HepG2 (cell line): ENCODE results near the gene MYO10. TPM values are rescaled to one million over a fixed set of nuclear protein-coding genes. Genes with fewer than 3 reads are reported as not detected.

ENCODE experiments used
- ATAC-seq: fragments of 200-7000 bp; cut with Tn5 transposase; 3 replicates; pipeline ENCODE4 v1.9.1; 2020; ENCODE audit warnings: mild to moderate bottlenecking, moderate library complexity
- BruUV-seq: library from RNA; stranded (reverse); fragments of 400-500 nt; replicated peaks from 2 replicates; lab custom pipeline; 2021; lab: Mats Ljungman, UMichigan
- CTCF ChIA-PET: fragments of 300-600 bp; formaldehyde crosslinking; extraction: SDS; loops from one replicate; lab custom pipeline; 2021; ENCODE audit warnings: low total read pairs, inconsistent platforms, low intra/inter-chr PET ratio; lab: Yijun Ruan, JAX
- POLR2A ChIA-PET: fragments of 350-600 bp; sonication (Branson Sonifier 250); formaldehyde crosslinking; loops from one replicate; lab custom pipeline; 2020; ENCODE audit warnings: antibody characterized with exemption, inconsistent platforms; lab: Yijun Ruan, JAX
- DNase-seq: peaks from one replicate; pipeline ENCODE4 v3.0.0-alpha.2; 2015; ENCODE audit warnings: low spot score
- FAIRE-seq: peaks from 3 replicates; lab custom pipeline; 2011; peaks lifted over from hg19 to GRCh38; lab: Jason Lieb, UNC
- H2AFZ ChIP-seq: one replicate; pipeline ENCODE4 v1.6.1; 2011; ENCODE audit warnings: low read length, inconsistent platforms
- H3K27ac ChIP-seq: fragments of 300-600 bp; 3 replicates; pipeline ENCODE4 v1.8.0; 2011; ENCODE audit warnings: mixed run types, mild to moderate bottlenecking, mixed read lengths, low read length, inconsistent platforms; ENCODE audit not compliant: insufficient read depth; ENCODE audit errors: extremely low read length
- H3K27me3 ChIP-seq, 2 experiments: fragments of 200-600 bp in 1 of 2; 2 replicates in 1 of 2; 3 replicates in 1 of 2; pipeline versions ENCODE4 v1.6.0 to v1.8.0; 2011; ENCODE audit warnings: low read length in 2 of 2, mild to moderate bottlenecking in 2 of 2, moderate library complexity in 2 of 2, inconsistent platforms in 1 of 2; ENCODE audit not compliant: insufficient read depth in 2 of 2, control insufficient read depth in 1 of 2
- H3K36me3 ChIP-seq, 2 experiments: fragments of 200-600 bp in 1 of 2; replicated peaks in 1 of 2; 2 replicates in 1 of 2; 3 replicates in 1 of 2; pipeline versions ENCODE4 v1.5.1 to v1.8.0; 2011; ENCODE audit warnings: low read length in 2 of 2, inconsistent platforms in 1 of 2; ENCODE audit not compliant: insufficient read depth in 2 of 2, control insufficient read depth in 1 of 2
- H3K4me1 ChIP-seq: 2 replicates; pipeline ENCODE4 v1.5.1; 2012; ENCODE audit warnings: low read length, inconsistent platforms; ENCODE audit not compliant: insufficient read depth
- H3K4me2 ChIP-seq: 2 replicates; pipeline ENCODE4 v1.6.0; 2011; ENCODE audit warnings: low read depth, low read length, inconsistent platforms
- H3K4me3 ChIP-seq, 3 experiments: fragments of 200-600 bp in 1 of 3; sonication (generic), shearing (Covaris generic) in 1 of 3; replicated peaks in 1 of 3; 2 replicates each; pipeline ENCODE4 v1.5.1; 2011 to 2016; ENCODE audit warnings: low read length in 3 of 3, inconsistent platforms in 2 of 3, low read depth in 2 of 3, mild to moderate bottlenecking in 2 of 3, control low read depth in 1 of 3, mixed read lengths in 1 of 3; ENCODE audit not compliant: insufficient read depth in 1 of 3
- H3K79me2 ChIP-seq: one replicate; pipeline ENCODE4 v1.6.1; 2011; ENCODE audit warnings: low read length, inconsistent platforms; ENCODE audit not compliant: insufficient read depth
- H3K9ac ChIP-seq: 2 replicates; pipeline ENCODE4 v1.6.0; 2011; ENCODE audit warnings: mild to moderate bottlenecking, low read depth, low read length, inconsistent platforms; ENCODE audit not compliant: insufficient read depth
- H3K9me3 ChIP-seq: 2 replicates; pipeline ENCODE4 v1.5.1; 2012; ENCODE audit warnings: mild to moderate bottlenecking, low read length
- H4K20me1 ChIP-seq: 2 replicates; pipeline ENCODE4 v1.6.0; 2011; ENCODE audit warnings: inconsistent platforms, mild to moderate bottlenecking, low read length, moderate library complexity; ENCODE audit not compliant: insufficient read depth
- ATF7 ChIP-seq, 2 experiments: fragments of 450-650 bp in 1 of 2; sonication (generic) in 1 of 2; formaldehyde crosslinking in 1 of 2; IDR thresholded peaks; 2 replicates each; pipeline versions ENCODE4 v1.4.0 to v1.6.1; 2016 to 2020; ENCODE audit warnings: antibody characterized with exemption in 1 of 2, mild to moderate bottlenecking in 1 of 2, missing genetic modification reagents in 1 of 2
- MAFK ChIP-seq, 2 experiments: IDR thresholded peaks in 1 of 2; conservative IDR thresholded peaks in 1 of 2; 2 replicates each; pipeline ENCODE4 v1.6.1; 2011; ENCODE audit warnings: improper control_type of control experiment in 2 of 2, low read length in 2 of 2
- NFKB2 ChIP-seq: sonication (generic); formaldehyde crosslinking; IDR thresholded peaks from 2 replicates; pipeline ENCODE4 v1.4.0; 2020; ENCODE audit warnings: missing genetic modification reagents, borderline replicate concordance
- SOX5 ChIP-seq: IDR thresholded peaks from 2 replicates; pipeline ENCODE4 v1.6.1; 2016; ENCODE audit warnings: borderline replicate concordance
- ZNF749 ChIP-seq: sonication (generic); formaldehyde crosslinking; IDR thresholded peaks from 2 replicates; pipeline ENCODE4 v1.8.0; 2022; ENCODE audit warnings: mild to moderate bottlenecking, missing genetic modification reagents, moderate library complexity, borderline replicate concordance
- WGBS: methylation state at CpG from one replicate; pipeline ENCODE4 v1.1.6; 2017; ENCODE audit warnings: low lambda C conversion rate; 5-methylcytosine and 5-hydroxymethylcytosine counted together
- in situ Hi-C: cut with HindIII; loops from 2 replicates; pipeline ENCODE4 v1.10.0; 2017; ENCODE audit warnings: low pct_unique_long_range_greater_than_20kb; ENCODE audit not compliant: extremely low pct_ligation_motif_present
- intact Hi-C: fragments of 100-400 bp; cut with micrococcal nuclease; formaldehyde crosslinking; loops from one replicate; pipeline ENCODE4 v1.10.0; 2022; ENCODE audit not compliant: unreplicated experiment
- polyA plus RNA-seq, 8 experiments: library from polyadenylated mRNA; depleted of rRNA in 3 of 8; stranded (reverse) in 7 of 8; unstranded in 1 of 8; fragments of >200 nt; fragmentation: Illumina TruSeq in 4 of 8; extraction: Trizol in 4 of 8; gene quantifications; 2 replicates each; pipeline versions ENCODE4 v1.2.1 to v1.2.3, GENCODE V29; 2011 to 2016; ENCODE audit warnings: low read depth in 4 of 8, missing spikeins in 1 of 8, mixed read lengths in 1 of 8; ENCODE audit not compliant: insufficient read depth in 1 of 8
- total RNA-seq, 5 experiments: library from RNA; depleted of rRNA; stranded (reverse); fragments of >200 nt; fragmentation: Illumina TruSeq; extraction: Trizol; gene quantifications; 2 replicates each; pipeline ENCODE4 v1.2.3, GENCODE V29; 2016; ENCODE audit warnings: low read depth in 1 of 5

Gene MYO10
- total and polyA plus RNA-seq, 2 of the 13 experiments (the other 11 are each of a cell fraction or from before 2014, with no cell fraction given), result 4.5 to 14.0 TPM

- ATAC-seq (no peak), DNase-seq (no peak), FAIRE-seq (no peak)
- no peaks in the 10 kb centered on the region for H3K9me3 ChIP-seq
- H3K27ac ChIP-seq, result no peak overlapping the region
- H4K20me1 ChIP-seq, result no peaks in the 10 kb centered on the region
- CTCF ChIA-PET, result no interaction called here
- peaks cover 26% of the 10 kb centered on the region for H3K4me1 ChIP-seq
- no peaks in the 10 kb centered on the region for H3K36me3 ChIP-seq
- in situ Hi-C loops (no loop called here), intact Hi-C loops (no loop called here)
- WGBS, result 73% methylated on average over 25 of the region's 26 CpGs
- H3K27me3 ChIP-seq, result no peaks in the 10 kb centered on the region
- no peaks in the 10 kb centered on the region for H3K79me2 ChIP-seq
- POLR2A ChIA-PET, result no interaction called here
- H3K9ac ChIP-seq, result no peak overlapping the region
- TF ChIP-seq MAFK (conservative IDR thresholded peaks at IDR 0.05 in 1 of 2, IDR thresholded peaks at IDR 0.05 in 1 of 2; ENCODE audit: low read length in 2 of 2), result no peak
- TF ChIP-seq ZNF749 (CRISPR knock-in tag), result no peak
- TF ChIP-seq SOX5 (CRISPR knock-in tag), result no peak
- H2AFZ ChIP-seq, result no peak overlapping the region
- no TSS peak for BruUV-seq
- no peak overlapping the region for H3K4me3 ChIP-seq
- no peak overlapping the region for H3K4me2 ChIP-seq
These were observed 151.0 kb downstream of the MYO10 start for GRCh38 chr5:16784843-16785791.

DNA sequence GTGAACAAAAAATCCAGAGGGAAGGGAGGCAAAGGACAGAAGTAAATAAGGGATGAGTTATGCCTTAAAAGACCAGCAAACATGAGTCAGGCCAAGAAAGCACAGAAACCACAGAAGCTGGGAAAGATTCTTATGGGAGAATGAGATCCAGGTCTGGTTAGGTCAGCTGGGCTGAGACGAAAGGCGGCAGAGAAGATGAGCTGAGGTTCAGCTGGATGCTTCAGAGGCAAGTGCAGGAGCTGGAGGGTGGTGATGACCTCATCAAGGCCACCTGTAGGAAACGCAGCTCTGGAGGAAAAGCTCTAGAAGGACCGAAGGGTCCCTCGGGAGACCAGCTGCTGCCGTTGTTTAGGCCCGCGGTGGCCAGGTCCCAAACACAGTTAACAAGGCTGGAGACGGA lies 152.0 kb downstream of the MYO10 start:
- 89% methylated on average over 9 of the region's 9 CpGs for WGBS
- BruUV-seq, result no TSS peak

More for the DNA sequence above, 152.0 kb downstream of the MYO10 start:
- Histone ChIP-seq H3K9me3 (no peaks in the 10 kb centered on the region), H3K4me1 (peaks cover 16% of the 10 kb centered on the region), H3K4me3 (no peak overlapping the region), H3K27ac (no peak overlapping the region), H3K36me3 (no peaks in the 10 kb centered on the region), H3K79me2 (no peaks in the 10 kb centered on the region), H4K20me1 (no peaks in the 10 kb centered on the region), H2AFZ (no peak overlapping the region), H3K9ac (no peak overlapping the region), H3K27me3 (no peaks in the 10 kb centered on the region), H3K4me2 (peak overlapping the region; percentile 50)
- in situ Hi-C loops, result no loop called here
- intact Hi-C loops, result no loop called here
- POLR2A ChIA-PET, result interaction anchor here (1.3 kb wide), 1 partner anchor 46 kb away, joined by 4 read pairs; no protein-coding TSS in a partner anchor
- CTCF ChIA-PET, result no interaction called here
- FAIRE-seq, result no peak
- no peak for DNase-seq
- no peak for ATAC-seq
- TF ChIP-seq ATF7 (IDR thresholded peaks at IDR 0.05), result 0 out of 2 replicates have a peak, but pooled peaks have one; percentile 41
- no peak for TF ChIP-seq ATF7 (CRISPR knock-in tag; IDR thresholded peaks at IDR 0.05)
- no peak for TF ChIP-seq NFKB2 (CRISPR knock-in tag)
